ENCODE results near the gene RAB30.

The RAB30 gene

DNA sequence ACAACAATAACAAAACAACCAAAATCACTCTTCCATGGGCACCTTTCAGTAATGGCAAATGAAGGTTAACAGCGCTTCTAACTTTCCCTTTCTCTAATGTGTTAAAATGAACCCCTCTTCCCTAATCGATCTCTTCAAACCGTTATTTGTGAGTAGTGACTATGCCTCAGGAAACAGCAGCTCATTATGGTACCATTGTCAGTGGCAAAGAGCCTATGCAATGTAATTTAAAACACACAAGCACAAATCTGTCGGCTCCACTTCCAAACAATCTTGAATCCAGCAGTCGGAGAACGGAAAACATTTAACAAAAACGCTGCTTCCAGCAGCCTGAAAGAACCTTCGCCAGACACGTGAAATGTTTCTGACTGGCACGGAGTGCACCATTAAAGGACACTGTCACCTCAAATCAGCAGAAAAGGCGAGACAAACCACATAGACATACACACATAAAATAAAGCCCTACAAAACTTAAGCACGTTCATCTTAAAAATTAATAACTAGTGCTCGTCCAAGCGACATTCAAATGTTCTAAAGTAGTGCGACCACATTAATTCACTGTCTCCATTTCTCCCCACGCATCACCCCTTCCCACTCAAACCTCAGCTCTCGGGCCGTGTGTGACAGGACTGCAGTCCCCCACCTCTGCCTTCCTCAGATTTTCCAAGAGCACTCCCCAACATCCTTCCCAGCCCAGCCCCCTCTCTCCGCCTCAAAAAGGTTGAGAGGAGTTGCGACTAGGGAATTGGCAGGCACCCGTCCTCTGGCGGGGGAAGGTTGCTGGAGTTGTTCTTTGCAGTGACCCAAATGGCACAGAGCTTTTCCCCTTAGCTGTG is 748 bp downstream of the RAB30 start:
- DNase-seq (ENCODE audit: low spot score): peak; percentile 20

DNA sequence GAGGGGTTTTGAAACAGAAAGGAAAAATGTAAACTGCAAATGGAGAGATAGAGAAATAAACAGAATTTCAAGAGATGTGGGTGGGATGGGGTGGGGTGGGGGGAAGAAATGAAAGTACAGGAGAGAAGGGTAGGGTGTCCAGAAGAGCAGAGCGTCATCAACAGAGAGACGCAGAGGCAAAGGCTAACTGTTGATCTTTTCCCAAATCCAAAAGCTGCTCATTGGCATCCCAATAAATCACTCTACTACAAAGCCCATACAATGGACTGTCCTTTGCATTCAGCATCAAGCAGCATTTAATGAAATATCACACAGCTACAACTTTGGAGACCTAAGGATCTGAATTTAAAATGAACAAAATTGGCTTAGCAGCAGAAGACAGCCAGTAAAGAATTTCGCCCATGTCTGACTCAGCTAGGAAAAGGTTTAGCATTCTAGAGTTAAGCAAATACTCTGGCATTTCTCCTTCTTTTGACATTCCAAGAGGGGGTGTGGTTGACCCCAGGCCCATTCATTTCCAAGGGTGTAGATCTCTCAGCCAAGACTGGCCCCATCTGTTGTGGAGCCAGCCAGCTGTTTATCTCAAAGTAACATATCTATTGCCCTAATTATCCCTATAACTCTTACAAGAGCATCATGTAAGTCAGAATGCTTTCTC is 1.5 kb downstream of the RAB30 start:
- peak; percentile 48 for DNase-seq (ENCODE audit: low spot score)

DNA sequence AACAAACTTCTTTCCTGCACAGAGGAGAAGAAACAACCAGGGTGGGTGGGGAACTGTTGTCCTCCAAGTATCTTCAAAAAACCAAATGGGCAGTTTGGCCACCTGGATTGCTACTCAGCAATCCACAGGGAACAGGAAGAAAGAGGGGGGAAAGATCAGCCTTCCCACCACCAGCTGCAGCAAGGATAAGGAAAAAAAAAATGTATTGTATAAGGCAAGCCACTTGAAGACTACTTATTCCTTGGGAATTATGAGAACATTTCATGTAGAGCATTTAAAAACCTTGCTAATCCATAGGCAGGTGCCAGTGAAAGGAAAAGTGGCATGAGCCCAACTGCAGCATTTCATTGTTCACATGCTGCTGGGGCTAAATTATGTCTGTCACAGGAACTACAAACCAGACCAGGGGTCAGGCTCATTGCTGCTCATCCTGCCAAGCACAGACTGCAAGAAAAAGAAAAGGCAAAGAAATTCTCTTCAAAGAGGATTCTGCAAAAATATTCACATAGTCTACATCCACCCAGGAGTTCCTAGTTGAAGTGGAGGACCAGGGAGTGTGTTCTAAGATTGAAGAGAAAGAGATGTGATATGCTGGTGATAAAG is 2.2 kb downstream of the RAB30 start:
- no peak for DNase-seq (ENCODE audit: low spot score)

DNA sequence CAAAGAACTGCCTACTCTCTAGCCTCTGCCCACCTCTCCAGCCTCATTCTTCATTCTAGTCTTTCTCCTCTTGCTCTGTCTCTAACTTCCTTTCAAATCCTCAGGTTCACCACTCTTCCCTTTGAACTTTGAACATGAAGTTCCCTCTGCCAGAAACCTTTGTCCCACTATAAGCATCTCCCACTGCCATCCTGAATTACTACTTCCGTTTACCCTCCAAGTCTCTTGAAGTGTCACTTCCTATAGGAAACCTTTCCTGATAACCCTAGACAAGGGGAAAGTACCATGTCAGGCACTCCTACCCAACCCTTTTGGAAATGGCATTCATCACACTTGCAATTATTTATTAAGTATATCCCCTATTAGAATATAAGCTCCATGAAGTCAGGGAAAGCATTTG is 3.1 kb downstream of the RAB30 start:
- no peak for DNase-seq (ENCODE audit: low spot score)

DNA sequence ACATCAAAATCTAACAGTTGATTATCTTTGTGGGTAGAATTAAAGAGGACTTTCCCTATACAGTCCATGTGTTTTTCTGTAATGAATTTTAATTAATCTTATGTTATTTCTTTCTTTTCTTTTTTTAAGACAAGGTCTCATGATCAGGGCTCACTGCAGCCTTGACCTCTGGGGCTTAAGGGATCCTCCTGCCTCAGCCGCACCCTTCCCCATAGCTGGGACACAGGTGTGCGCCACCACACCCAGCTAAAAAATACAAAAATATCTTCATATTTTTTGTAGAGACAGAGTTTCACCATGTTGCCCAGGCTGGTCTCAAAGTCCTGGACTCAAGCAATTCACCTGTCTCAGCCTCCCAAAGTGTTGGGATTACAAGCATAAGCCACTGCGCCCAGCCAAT is 7.7 kb downstream of the RAB30 start:
- DNase-seq (ENCODE audit: low spot score): no peak

DNA sequence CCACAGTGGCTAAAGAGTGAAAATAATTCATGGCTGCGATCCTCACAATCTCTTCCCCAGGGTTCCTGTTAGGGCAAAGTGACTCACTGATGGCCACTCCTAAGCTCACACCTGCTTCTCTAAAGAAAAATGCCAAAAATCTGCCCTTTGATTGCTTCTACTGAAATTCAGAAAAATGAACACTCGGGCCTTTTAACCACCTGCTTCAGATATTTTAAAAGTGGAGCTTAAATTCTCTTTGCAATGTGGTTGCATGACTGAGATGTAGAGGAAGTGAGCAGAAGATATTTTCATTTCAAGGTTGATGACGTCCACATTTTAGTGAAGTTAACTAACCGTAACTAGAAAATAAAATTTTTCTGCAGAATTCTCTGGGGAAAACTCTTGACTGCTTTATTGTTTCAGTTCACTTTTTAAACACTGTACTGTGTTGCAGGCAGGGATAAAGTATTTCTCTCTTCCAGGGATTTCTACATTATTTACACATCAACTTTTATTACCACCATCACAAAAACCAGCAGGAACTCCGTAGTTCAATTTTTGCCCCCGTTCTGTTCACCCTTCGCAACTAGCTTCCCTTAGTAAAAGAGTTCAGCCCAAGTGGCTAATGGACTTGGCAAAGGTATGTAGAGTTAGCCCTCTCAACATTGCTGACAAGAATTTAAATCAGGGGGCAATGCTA is 8.5 kb downstream of the RAB30 start:
- DNase-seq (ENCODE audit: low spot score): no peak

DNA sequence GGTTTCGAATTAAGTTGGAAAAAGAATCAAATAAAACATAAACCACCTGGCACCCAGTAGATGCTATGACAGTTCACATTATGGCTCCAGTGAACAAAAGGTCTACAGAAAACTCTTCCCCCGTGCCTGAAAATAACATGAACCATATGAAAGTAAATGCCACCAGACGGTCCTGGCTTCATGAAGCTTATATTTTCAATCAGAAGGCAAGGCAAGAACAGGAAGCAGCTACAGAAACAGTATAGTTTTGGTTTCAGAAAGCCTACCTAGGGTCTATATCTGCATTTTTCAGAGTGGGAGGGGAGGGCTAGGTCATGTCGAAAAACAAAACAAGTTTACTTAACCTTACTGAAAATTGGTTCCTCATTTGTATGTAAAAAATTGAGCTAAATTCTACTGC is 9.8 kb downstream of the RAB30 start:
- no peak for DNase-seq (ENCODE audit: low spot score)

DNA sequence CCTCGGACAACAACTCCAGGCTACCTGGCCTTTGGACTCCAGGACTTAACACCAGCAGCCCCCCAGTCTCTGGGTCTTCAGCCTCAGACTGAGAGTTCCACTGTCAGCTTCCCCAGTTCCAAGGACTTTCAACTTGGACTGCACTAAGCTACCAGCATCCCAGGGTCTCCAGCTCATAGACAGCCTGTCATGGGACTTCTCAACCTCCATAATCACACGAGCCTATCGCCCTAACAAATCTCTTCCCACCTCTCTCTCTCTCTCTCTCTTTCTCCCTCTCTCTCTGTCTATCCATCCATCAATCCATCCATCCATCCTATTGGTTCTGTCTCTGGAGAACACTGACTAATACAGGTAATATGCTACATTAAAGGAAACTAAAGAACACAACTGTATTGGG is 10.7 kb downstream of the RAB30 start:
- DNase-seq (ENCODE audit: low spot score): no peak

DNA sequence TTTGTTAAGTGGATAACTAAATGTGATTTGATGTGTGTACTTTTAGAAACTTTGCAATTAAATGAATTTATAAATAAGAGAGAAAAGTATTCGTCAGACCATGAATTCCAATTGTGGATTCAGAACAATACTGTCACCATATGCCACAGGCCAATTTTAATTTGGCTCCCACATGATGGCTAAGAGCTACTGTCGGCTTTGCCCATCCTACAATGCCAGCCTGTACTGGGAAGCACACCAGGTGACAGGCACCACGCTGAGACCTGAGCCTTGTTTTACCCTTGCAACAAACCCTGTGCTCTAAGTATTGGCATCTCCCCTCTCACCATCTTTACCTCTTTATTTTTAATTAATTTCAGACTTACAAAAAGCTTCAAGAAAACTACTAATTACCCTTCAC is 14.0 kb downstream of the RAB30 start:
- no peak for DNase-seq (ENCODE audit: low spot score)

DNA sequence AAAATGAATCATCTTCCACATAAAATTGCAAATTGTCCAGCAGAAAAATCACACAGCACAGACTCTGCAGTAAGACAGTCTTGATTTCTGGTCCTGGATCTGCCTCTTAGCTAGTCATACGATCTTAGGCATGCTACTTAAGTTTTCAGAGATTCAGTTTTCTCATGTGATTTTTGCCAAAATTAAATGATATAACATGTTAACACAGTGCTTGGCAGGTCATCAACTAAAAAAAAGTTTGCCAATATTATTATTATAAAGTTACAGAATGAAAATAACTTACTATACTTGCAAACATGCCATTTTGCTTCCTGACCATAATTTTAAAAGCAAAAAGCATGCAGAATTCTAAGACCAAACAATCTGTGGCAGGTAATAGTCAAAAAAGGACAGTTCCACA is 15.1 kb downstream of the RAB30 start:
- no peak for DNase-seq (ENCODE audit: low spot score)

DNA sequence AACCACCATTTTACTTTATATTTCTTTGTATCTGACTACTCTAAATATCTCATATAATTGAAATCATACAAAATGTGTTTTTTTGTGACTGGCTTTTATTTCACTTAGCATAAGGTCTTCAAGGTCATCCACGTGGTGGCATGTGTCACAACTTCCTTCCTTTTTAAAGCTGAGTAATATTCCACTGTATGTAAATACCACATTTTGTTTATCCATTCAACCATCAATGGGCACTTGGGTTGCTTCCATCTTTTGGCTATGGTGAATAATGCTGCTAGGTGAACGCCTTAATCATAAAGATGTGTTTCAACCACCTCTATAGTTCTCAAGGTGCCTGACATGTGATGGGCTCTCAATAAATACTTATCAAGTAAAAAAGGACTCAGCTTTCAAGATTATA is 15.5 kb downstream of the RAB30 start:
- DNase-seq (ENCODE audit: low spot score): peak; percentile 46

DNA sequence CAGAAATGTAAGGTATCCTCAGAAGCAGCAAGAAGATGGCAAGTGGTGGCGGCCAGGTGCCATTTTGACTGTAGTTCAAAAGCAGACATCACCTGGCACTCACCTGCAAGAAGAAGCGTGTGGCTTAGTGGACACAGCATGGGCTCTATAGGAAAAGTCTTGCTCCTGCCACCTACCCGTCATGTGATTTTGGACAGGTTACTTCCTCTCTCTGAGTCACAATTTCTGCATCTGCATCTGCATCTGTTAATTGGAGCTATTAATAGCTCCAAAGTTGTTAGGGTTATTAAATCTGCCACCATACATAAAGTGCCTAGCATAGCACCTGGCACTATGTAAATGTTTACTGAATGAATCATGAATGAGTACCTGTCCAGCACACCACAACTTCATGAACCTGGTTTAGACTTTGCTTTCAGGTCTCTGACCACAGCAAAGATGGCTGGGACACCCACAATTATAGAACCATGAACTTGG is 16.8 kb downstream of the RAB30 start:
- no peak for DNase-seq (ENCODE audit: low spot score)

DNA sequence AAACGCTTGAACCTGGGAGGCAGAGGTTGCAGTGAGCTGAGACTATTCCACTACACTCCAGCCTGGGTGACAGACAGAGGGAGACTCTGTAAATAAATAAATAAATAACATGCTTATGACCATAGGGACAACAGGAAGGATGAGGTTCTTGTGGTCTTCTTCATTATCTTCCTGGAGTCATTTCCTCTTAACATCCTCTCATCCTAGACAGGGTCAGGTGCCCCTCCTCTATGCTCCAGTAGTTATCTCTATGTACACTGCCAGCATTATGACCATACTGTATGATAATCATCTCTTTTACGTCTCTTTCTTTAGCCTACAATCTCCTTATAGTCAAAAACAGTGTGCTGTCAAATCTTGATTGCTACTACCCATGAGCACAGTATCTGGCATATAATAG is 17.7 kb downstream of the RAB30 start:
- DNase-seq (ENCODE audit: low spot score): no peak

DNA sequence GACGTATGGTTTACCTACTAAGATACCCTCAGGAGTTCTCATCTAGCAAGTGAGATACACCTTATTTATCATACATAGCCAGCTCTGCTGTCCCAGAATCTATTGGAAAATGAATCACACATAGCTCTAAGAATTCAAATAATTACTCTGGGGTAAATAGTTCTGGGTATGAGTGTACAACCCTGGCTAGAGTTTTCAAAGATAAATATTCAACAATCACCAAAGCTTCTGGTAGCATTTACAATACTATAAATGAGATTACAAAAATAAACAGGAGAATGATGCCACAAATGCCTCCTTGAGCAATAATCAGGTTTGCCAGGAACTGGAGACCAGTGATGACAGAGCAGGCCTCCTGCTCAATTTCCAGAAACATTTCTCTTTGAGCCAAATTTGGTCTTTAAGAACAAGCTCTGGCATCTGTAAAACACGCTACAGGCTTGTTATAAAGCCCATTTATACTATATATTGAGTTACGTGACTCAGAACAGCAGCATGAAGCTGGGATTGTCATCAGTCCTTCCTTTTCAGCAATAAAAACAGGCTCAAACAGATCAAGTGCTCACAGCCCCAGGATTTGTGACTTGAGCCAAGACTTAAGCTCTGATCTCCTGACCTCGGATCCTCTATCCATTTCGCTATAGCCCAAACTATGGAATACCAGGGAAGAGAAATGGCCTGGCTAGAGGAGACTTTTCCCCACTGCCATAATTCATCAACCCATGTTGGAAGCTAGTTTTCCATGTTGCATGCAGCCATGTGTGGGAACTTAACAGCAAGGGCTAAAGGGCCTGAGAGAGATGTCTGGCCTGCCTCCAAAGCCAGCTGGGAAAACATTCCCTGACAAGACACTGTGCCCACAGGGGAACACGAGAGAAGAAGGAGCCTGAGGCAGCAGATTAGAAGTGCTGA is 19.7 kb downstream of the RAB30 start:
- DNase-seq (ENCODE audit: low spot score): no peak

DNA sequence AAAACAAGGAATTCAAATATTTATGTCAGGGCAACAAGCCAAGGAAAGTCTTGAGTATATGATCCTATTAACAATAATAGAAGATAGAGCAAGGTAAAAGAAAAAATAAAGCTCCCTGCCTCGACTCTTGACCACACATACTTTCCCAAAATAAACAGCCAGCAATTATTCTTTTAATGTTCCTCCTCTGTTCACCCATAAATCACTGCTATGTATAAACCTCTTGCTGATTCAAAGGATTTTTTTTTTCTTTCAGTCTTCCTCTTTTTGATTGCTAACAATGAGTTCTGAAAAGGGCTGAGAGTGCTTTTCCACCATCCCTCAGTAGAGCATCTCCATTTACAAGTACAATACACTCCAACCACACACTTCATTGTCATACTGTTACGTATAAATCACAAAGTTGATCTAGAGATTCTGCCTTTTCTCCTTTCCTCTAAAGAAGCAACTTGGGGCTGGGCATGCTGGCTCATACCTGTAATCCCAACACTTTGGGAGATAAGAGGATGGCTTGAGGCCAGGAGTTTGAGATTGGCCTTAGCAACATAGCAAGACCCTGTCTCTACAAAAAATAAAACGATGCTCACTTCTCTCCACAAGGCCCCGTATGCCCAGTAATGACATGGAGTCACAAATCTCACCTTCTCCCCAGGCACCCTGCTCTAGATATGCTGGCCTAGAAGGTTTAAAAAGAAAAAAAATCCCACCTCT is 24.0 kb downstream of the RAB30 start:
- no peak for DNase-seq (ENCODE audit: low spot score)

DNA sequence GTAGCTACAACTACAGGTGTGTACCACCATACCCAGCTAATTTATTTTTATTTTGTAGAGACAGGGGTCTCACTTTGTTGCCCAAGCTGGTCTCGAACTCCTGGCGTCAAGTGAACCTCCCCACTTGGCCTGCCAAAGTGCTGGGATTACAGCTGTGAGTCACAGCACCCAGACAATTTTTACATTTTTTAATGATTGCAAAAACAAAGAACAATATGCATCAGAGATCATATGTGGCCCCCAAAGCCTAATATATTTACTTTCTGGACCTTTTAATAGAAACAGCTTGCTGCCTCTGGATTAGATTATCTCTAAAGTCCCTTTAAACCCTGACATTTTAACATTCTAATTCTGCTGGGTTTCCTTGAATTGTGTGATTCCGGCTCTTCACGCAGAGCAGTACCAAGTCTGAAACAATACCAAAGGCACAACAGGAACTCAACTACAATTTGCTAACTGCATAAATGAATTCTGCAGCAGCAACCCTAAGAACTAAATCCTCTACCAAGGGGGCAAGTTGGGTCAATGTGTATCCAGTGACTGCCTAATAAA is 25.0 kb downstream of the RAB30 start:
- DNase-seq (ENCODE audit: low spot score): no peak

DNA sequence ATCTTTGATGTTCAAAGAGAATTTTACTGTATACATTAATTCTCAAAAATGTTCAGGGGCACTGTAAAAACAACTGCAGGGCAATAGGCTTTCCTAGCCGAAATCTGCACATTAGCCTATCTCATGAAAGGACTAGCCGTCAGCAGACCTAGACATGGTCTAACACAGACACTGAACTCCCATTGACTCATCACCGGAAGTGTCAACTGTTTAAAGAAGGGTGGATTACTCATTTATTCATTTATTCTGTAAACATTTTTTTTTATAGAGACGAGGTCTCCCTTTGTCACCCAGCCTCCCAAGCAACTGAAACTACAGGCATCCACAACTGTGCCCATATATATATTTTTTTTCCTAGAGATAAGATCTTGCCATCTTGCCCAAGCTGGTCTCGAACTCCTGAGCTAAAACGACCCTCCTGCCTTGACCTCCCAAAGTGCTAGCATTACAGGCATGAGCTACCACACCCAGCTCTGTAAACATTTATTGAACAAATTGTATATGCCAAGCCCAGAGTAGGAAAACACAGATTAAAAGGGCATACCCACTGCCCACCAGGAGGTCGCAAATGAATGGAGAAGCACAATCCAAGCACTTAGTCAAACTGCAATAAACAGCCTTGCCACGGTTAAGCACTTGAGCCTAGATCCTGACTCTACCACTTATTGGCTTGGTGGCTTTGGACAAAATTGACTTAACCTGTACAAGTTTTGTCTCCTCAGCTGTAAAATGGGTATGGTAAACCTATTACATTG is 26.6 kb downstream of the RAB30 start:
- DNase-seq (ENCODE audit: low spot score): peak; percentile 40

DNA sequence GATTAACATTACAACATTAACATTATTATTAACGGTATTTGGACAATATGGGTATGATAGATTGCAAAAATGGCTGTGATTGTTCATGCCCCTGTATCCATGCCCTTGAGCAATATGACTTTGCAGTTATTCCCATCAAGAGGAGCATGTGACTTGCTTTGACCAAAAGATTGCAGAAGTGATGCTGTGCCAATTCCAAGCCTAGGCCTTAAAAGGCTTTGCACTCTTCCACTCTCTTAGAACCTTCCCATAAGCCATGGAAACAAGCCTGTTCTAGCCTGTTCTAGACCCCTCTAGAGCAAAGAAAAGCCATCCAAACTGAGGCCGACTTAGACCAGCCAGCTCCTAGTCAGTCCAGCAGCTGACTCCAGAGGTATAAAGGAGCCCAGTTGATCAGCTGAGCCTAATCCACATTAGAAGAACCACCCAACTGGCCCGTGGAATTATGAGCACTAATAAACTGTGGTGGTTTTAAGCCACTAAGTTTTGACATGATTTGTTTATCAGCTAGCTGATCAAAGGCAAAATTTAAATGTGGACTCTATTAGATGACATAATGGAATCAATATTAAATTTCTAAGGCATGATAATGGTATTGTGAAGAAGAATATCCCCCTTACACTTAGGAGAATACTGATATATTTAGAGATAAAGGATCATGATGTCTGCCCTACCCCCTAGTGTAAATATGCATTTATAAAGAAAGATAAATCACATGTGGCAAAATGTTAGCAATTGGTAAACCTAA is 28.6 kb downstream of the RAB30 start:
- no peak for DNase-seq (ENCODE audit: low spot score)

DNA sequence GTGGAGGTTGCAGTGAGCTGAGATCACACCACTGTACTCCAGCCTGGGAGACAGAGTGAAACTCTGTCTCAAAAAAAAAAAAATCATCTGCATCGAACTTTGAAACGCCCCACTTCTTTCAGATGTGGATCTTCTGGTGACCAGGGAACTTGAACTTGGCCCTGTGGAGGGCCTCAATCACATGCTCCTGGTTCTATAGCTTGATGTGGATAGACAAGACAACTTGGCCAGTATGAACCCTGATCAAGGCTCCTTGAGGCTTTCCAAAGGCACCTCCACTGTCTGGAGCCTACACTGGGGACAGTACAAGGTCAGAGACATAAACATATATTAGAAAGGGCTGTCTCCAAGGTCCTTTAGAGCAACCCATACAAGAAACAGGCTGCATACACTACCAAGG is 30.6 kb downstream of the RAB30 start:
- no peak for DNase-seq (ENCODE audit: low spot score)

Measured in kidney capillary endothelial cell (primary cell).